Testis (tissue), 3 donors: ENCODE measurements around the gene NAXD. TPM values are rescaled to one million over a fixed set of nuclear protein-coding genes. Genes with fewer than 3 reads are reported as not detected.
"Not testable (repeated sequence)": the region's sequence is repeated elsewhere in the genome, so short reads cannot be mapped to it uniquely, and the experiment has no call there.

Experiments used
- DNase-seq: peaks from one replicate; pipeline ENCODE4 v3.0.0-alpha.2; 2019
- H3K27ac ChIP-seq, 2 donors: fragments of 200-600 bp; sonication (generic); one replicate each; pipeline ENCODE4 v1.5.1; 2019
- H3K27me3 ChIP-seq: fragments of 200-600 bp; sonication (generic); one replicate; pipeline ENCODE4 v1.5.1; 2019
- H3K36me3 ChIP-seq: fragments of 200-600 bp; sonication (generic); one replicate; pipeline ENCODE4 v1.5.1; 2017; ENCODE audit warnings: low read depth; ENCODE audit errors: missing control alignments
- H3K4me1 ChIP-seq: fragments of 200-600 bp; sonication (generic); one replicate; pipeline ENCODE4 v1.5.1; 2019
- H3K4me3 ChIP-seq, 2 donors: fragments of 200-600 bp; sonication (generic); one replicate each; pipeline ENCODE4 v1.5.1; 2017 to 2019
- H3K9me3 ChIP-seq: fragments of 200-600 bp; sonication (generic); one replicate; pipeline ENCODE4 v1.5.1; 2017
- CTCF ChIP-seq, 3 experiments: fragments of 450-650 bp in 2 of 3; fragments of 200-600 bp in 1 of 3; sonication (generic) in 1 of 3; IDR thresholded peaks; one replicate each; pipeline ENCODE4 v1.5.1; 2016 to 2019; ENCODE audit warnings: antibody characterized with exemption in 3 of 3, mild to moderate bottlenecking in 2 of 3, moderate library complexity in 1 of 3
- POLR2A ChIP-seq: fragments of 450-650 bp; IDR thresholded peaks from one replicate; pipeline ENCODE4 v1.6.1; 2017; ENCODE audit warnings: antibody characterized with exemption, mild to moderate bottlenecking, moderate library complexity
- WGBS, 2 donors: methylation state at CpG; one replicate each; pipeline ENCODE4 v1.1.5; 2018; 5-methylcytosine and 5-hydroxymethylcytosine counted together
- intact Hi-C: fragments of 100-400 bp; cut with DNase I; formaldehyde crosslinking; loops from one replicate; pipeline ENCODE4 v1.15.1; 2023; ENCODE audit warnings: low total_unique reads
- polyA plus RNA-seq: library from polyadenylated mRNA; stranded (reverse); fragments of 350-450 nt; fragmentation: Illumina TruSeq; extraction: RNeasy Lipid Tissue Mini Kit (QIAGEN cat#74804); gene quantifications from one replicate; pipeline ENCODE4 v1.2.3, GENCODE V29; 2014; ENCODE audit warnings: low read depth, low replicate concordance; ENCODE audit not compliant: insufficient read depth
- total RNA-seq, 2 donors: library from RNA; depleted of rRNA; stranded (reverse); fragments of >200 nt; gene quantifications; one replicate each; pipeline ENCODE4 v1.2.3, GENCODE V29; 2016

Gene NAXD
- total and polyA plus RNA-seq, 3 donors from 2014 or later: 63.2 to 75.3 (median 66.4) TPM

GRCh38 chr13:110665491-110666254 lies 50.3 kb downstream of the NAXD start:
- WGBS, 2 donors: 86 to 92% methylated on average over 23 of the region's 23 CpGs
- Histone ChIP-seq H3K36me3 (no peaks in the 10 kb centered on the region), H3K27me3 (no peaks in the 10 kb centered on the region), H3K9me3 (no peaks in the 10 kb centered on the region), H3K4me3 (no peak overlapping the region), H3K27ac (no peak overlapping the region), H3K4me1 (no peaks in the 10 kb centered on the region)
- intact Hi-C loops: no loop called here
- no peak for DNase-seq
- TF ChIP-seq CTCF (IDR thresholded peaks at IDR 0.05): no peak
- TF ChIP-seq POLR2A: no peak

- intact Hi-C loops: no loop called here
- WGBS, 2 donors: 83 to 90% methylated on average over 8 of the region's 8 CpGs
- Histone ChIP-seq H3K27me3 (no peaks in the 10 kb centered on the region), H3K4me3 (no peak overlapping the region), H3K27ac (no peak overlapping the region), H3K9me3 (no peaks in the 10 kb centered on the region), H3K4me1 (no peaks in the 10 kb centered on the region), H3K36me3 (no peaks in the 10 kb centered on the region)
- DNase-seq: no peak
- no peak for TF ChIP-seq POLR2A
Measured at GRCh38 chr13:110666255-110666533, 50.8 kb downstream of the NAXD start.

- no peak overlapping the region for H3K27ac ChIP-seq
- no peaks in the 10 kb centered on the region for H3K27me3 ChIP-seq
- DNase-seq: no peak
- no peaks in the 10 kb centered on the region for H3K36me3 ChIP-seq
- WGBS, 2 donors: 92 to 95% methylated on average over 9 of the region's 9 CpGs
- intact Hi-C loops: no loop called here
- H3K4me3 ChIP-seq: no peak overlapping the region
- H3K4me1 ChIP-seq: no peaks in the 10 kb centered on the region
- TF ChIP-seq POLR2A (no peak), CTCF (IDR thresholded peaks at IDR 0.05) (no peak)
- H3K9me3 ChIP-seq: no peaks in the 10 kb centered on the region
Measured at GRCh38 chr13:110669036-110669435, 53.7 kb downstream of the NAXD start.

GRCh38 chr13:110669814-110670213 lies 54.5 kb downstream of the NAXD start:
- not testable (repeated sequence) for H3K9me3 ChIP-seq
- 88 to 96% methylated on average over 6 to 11 of the region's 11 CpGs for WGBS, 2 donors

GRCh38 chr13:110676595-110677587 lies 61.5 kb downstream of the NAXD start:
- intact Hi-C loops: no loop called here
- Histone ChIP-seq H3K27ac (no peak overlapping the region), H3K27me3 (no peaks in the 10 kb centered on the region), H3K36me3 (no peaks in the 10 kb centered on the region), H3K4me1 (no peaks in the 10 kb centered on the region), H3K9me3 (no peaks in the 10 kb centered on the region), H3K4me3 (no peak overlapping the region)
- no peak for TF ChIP-seq POLR2A
- no peak for TF ChIP-seq CTCF (IDR thresholded peaks at IDR 0.05)
- 90 to 94% methylated on average over 9 to 28 of the region's 28 CpGs for WGBS, 2 donors
- no peak for DNase-seq

More at GRCh38 chr13:110669814-110670213, 54.5 kb downstream of the NAXD start:
- DNase-seq, H3K4me1 ChIP-seq, H3K27ac ChIP-seq, intact Hi-C loops, H3K27me3 ChIP-seq, H3K36me3 ChIP-seq, H3K4me3 ChIP-seq: not testable (repeated sequence)
